ENCODE results near the gene NUP54. TPM values are rescaled to one million over a fixed set of nuclear protein-coding genes. Genes with fewer than 3 reads are reported as not detected.

Gene NUP54
- total RNA-seq: 10 to 100 TPM; 63.7 to 66.6 TPM

- H3K36me3 Mint-ChIP-seq: no peaks in the 10 kb centered on the region
- H3K9me3 Mint-ChIP-seq: no peaks in the 10 kb centered on the region
- peak within 1 kb of the TSS; percentile 96 for H3K4me3 Mint-ChIP-seq
- no peaks in the 10 kb centered on the region for H3K27me3 Mint-ChIP-seq
- DNase-seq (ENCODE audit: low spot score) (peak; percentile 94), ATAC-seq (peak; percentile 100)
- peaks cover 12 to 27% of the 10 kb centered on the region in 2 donors for H3K4me1 Mint-ChIP-seq (ENCODE audit: low read depth in 2 of 2)
- peak within 1 kb of the TSS; percentile 89 to 98 for H3K27ac Mint-ChIP-seq
These were observed at the start of gene NUP54 for GRCh38 chr4:76148142-76148865. Gene NUP54, minus strand, starts transcription at chr4:76148397. Its CDS starts 23 bp downstream, at chr4:76148374.

- Mint-ChIP-seq H3K4me3 (no peak overlapping the region), H3K27ac (no peak overlapping the region), H3K27me3 (no peaks in the 10 kb centered on the region), H3K9me3 (no peaks in the 10 kb centered on the region), H3K36me3 (peaks cover 13% of the 10 kb centered on the region), H3K4me1 (ENCODE audit: low read depth in 2 of 2) (peaks cover 33 to 39% of the 10 kb centered on the region in 2 donors)
- ATAC-seq: no peak
- no peak for DNase-seq (ENCODE audit: low spot score)
These were observed 49.0 kb upstream of the NUP54 start for GRCh38 chr4:76197031-76197743.

- H3K4me3 Mint-ChIP-seq: no peak overlapping the region
- no peaks in the 10 kb centered on the region for H3K27me3 Mint-ChIP-seq
- H3K4me1 Mint-ChIP-seq (ENCODE audit: low read depth in 2 of 2): peaks cover 33 to 39% of the 10 kb centered on the region in 2 donors
- no peak for ATAC-seq
- peaks cover 21% of the 10 kb centered on the region for H3K36me3 Mint-ChIP-seq
- H3K9me3 Mint-ChIP-seq: no peaks in the 10 kb centered on the region
- no peak for DNase-seq (ENCODE audit: low spot score)
- H3K27ac Mint-ChIP-seq: no peak overlapping the region
These were observed 48.2 kb upstream of the NUP54 start for GRCh38 chr4:76196376-76196775.

- no peak overlapping the region for H3K4me3 Mint-ChIP-seq
- H3K4me1 Mint-ChIP-seq (ENCODE audit: low read depth in 2 of 2): peaks cover 27 to 33% of the 10 kb centered on the region in 2 donors
- ATAC-seq: no peak
- H3K36me3 Mint-ChIP-seq: peaks cover 22% of the 10 kb centered on the region
- no peaks in the 10 kb centered on the region for H3K27me3 Mint-ChIP-seq
- no peak overlapping the region for H3K27ac Mint-ChIP-seq
- no peak for DNase-seq (ENCODE audit: low spot score)
- no peaks in the 10 kb centered on the region for H3K9me3 Mint-ChIP-seq
These were observed 47.1 kb upstream of the NUP54 start for GRCh38 chr4:76195326-76195725.

- Mint-ChIP-seq H3K36me3 (peaks cover 22% of the 10 kb centered on the region), H3K4me1 (ENCODE audit: low read depth in 2 of 2) (peaks cover 19 to 24% of the 10 kb centered on the region in 2 donors), H3K27ac (peak overlapping the region in 1 of 2 donors; percentile 32), H3K9me3 (no peaks in the 10 kb centered on the region), H3K27me3 (no peaks in the 10 kb centered on the region), H3K4me3 (no peak overlapping the region)
- ATAC-seq: no peak
- no peak for DNase-seq (ENCODE audit: low spot score)
These were observed 46.1 kb upstream of the NUP54 start for GRCh38 chr4:76194325-76194724.

- Mint-ChIP-seq H3K4me1 (ENCODE audit: low read depth in 2 of 2) (peaks cover 8% of the 10 kb centered on the region in 2 donors), H3K27ac (no peak overlapping the region)
These were observed 44.0 kb upstream of the NUP54 start for GRCh38 chr4:76192236-76192635.

GRCh38 chr4:76188557-76188956 is 40.4 kb upstream of the NUP54 start:
- ATAC-seq (no peak), DNase-seq (ENCODE audit: low spot score) (no peak)
- Mint-ChIP-seq H3K4me1 (ENCODE audit: low read depth in 2 of 2) (no peaks in the 10 kb centered on the region), H3K9me3 (no peaks in the 10 kb centered on the region), H3K36me3 (peaks cover 15% of the 10 kb centered on the region), H3K4me3 (no peak overlapping the region), H3K27me3 (no peaks in the 10 kb centered on the region), H3K27ac (no peak overlapping the region)

More at GRCh38 chr4:76192236-76192635, 44.0 kb upstream of the NUP54 start:
- Mint-ChIP-seq H3K9me3 (no peaks in the 10 kb centered on the region), H3K27me3 (no peaks in the 10 kb centered on the region), H3K4me3 (no peak overlapping the region), H3K36me3 (peaks cover 22% of the 10 kb centered on the region)
- ATAC-seq (no peak), DNase-seq (ENCODE audit: low spot score) (no peak)

- H3K27ac Mint-ChIP-seq: no peak overlapping the region
- H3K36me3 Mint-ChIP-seq: peaks cover 15% of the 10 kb centered on the region
- H3K27me3 Mint-ChIP-seq: no peaks in the 10 kb centered on the region
- H3K4me1 Mint-ChIP-seq (ENCODE audit: low read depth in 2 of 2): no peaks in the 10 kb centered on the region
- no peaks in the 10 kb centered on the region for H3K9me3 Mint-ChIP-seq
- DNase-seq (ENCODE audit: low spot score) (no peak), ATAC-seq (no peak)
- H3K4me3 Mint-ChIP-seq: no peak overlapping the region
These were observed 40.0 kb upstream of the NUP54 start for GRCh38 chr4:76188149-76188548.

- no peak overlapping the region for H3K27ac Mint-ChIP-seq
- DNase-seq (ENCODE audit: low spot score): no peak
- no peaks in the 10 kb centered on the region for H3K9me3 Mint-ChIP-seq
- no peaks in the 10 kb centered on the region for H3K27me3 Mint-ChIP-seq
- peaks cover 8% of the 10 kb centered on the region for H3K36me3 Mint-ChIP-seq
- no peak overlapping the region for H3K4me3 Mint-ChIP-seq
- H3K4me1 Mint-ChIP-seq (ENCODE audit: low read depth in 2 of 2): no peaks in the 10 kb centered on the region
- ATAC-seq: no peak
These were observed 39.0 kb upstream of the NUP54 start for GRCh38 chr4:76187152-76187551.

- H3K36me3 Mint-ChIP-seq: no peaks in the 10 kb centered on the region
- H3K27ac Mint-ChIP-seq: no peak overlapping the region
- no peak overlapping the region for H3K4me3 Mint-ChIP-seq
- no peak for ATAC-seq
- no peaks in the 10 kb centered on the region for H3K27me3 Mint-ChIP-seq
- DNase-seq (ENCODE audit: low spot score): no peak
- H3K9me3 Mint-ChIP-seq: no peaks in the 10 kb centered on the region
- no peaks in the 10 kb centered on the region for H3K4me1 Mint-ChIP-seq (ENCODE audit: low read depth in 2 of 2)
These were observed 34.3 kb upstream of the NUP54 start for GRCh38 chr4:76182463-76182862.

- no peaks in the 10 kb centered on the region for H3K9me3 Mint-ChIP-seq
These were observed 31.5 kb upstream of the NUP54 start for GRCh38 chr4:76179398-76180318.

GRCh38 chr4:76178296-76178695 is 30.1 kb upstream of the NUP54 start:
- no peaks in the 10 kb centered on the region for H3K27me3 Mint-ChIP-seq
- no peak for ATAC-seq
- peaks cover 4% of the 10 kb centered on the region for H3K36me3 Mint-ChIP-seq
- no peak for DNase-seq (ENCODE audit: low spot score)
- no peaks in the 10 kb centered on the region for H3K9me3 Mint-ChIP-seq
- no peak overlapping the region for H3K27ac Mint-ChIP-seq
- peaks cover 0 to 6% of the 10 kb centered on the region in 2 donors for H3K4me1 Mint-ChIP-seq (ENCODE audit: low read depth in 2 of 2)
- H3K4me3 Mint-ChIP-seq: no peak overlapping the region

More at GRCh38 chr4:76179398-76180318, 31.5 kb upstream of the NUP54 start:
- Mint-ChIP-seq H3K27me3 (no peaks in the 10 kb centered on the region), H3K27ac (no peak overlapping the region), H3K36me3 (no peaks in the 10 kb centered on the region), H3K4me3 (no peak overlapping the region), H3K4me1 (ENCODE audit: low read depth in 2 of 2) (peaks cover 0 to 5% of the 10 kb centered on the region in 2 donors)
- DNase-seq (ENCODE audit: low spot score) (peak; percentile 82), ATAC-seq (peak; percentile 78 to 79)

- no peaks in the 10 kb centered on the region for H3K27me3 Mint-ChIP-seq
- H3K4me3 Mint-ChIP-seq: no peak overlapping the region
- H3K36me3 Mint-ChIP-seq: peaks cover 4% of the 10 kb centered on the region
- no peaks in the 10 kb centered on the region for H3K9me3 Mint-ChIP-seq
- no peak for DNase-seq (ENCODE audit: low spot score)
- peaks cover 0 to 6% of the 10 kb centered on the region in 2 donors for H3K4me1 Mint-ChIP-seq (ENCODE audit: low read depth in 2 of 2)
- no peak for ATAC-seq
- no peak overlapping the region for H3K27ac Mint-ChIP-seq
These were observed 29.5 kb upstream of the NUP54 start for GRCh38 chr4:76177709-76178108.
